ENCODE data around the gene NUDT4. TPM values are rescaled to one million over a fixed set of nuclear protein-coding genes. Genes with fewer than 3 reads are reported as not detected.

Gene NUDT4
- total and polyA plus RNA-seq, 2 of the 13 experiments (the other 11 are each of a cell fraction or from before 2014, with no cell fraction given): 37.3 to 70.1 TPM

- WGBS (ENCODE audit: low lambda C conversion rate): 92% methylated on average over 2 of the region's 2 CpGs
- in situ Hi-C loops (cut with HindIII; ENCODE audit: extremely low pct_ligation_motif_present, low pct_unique_long_range_greater_than_20kb) (loop anchor here (25.0 kb wide), 1 partner anchor 250 kb away; no protein-coding TSS in a partner anchor), intact Hi-C loops (cut with micrococcal nuclease; ENCODE audit: unreplicated experiment) (no loop called here)
- DNase-seq (ENCODE audit: low spot score) (no peak), FAIRE-seq (no peak), ATAC-seq (no peak)
- Histone ChIP-seq H3K27me3 (ENCODE audit: control insufficient read depth in 1 of 2, insufficient read depth in 2 of 2, low read length in 2 of 2) (no peaks in the 10 kb centered on the region), H3K4me1 (ENCODE audit: insufficient read depth, low read length) (peaks cover 33% of the 10 kb centered on the region), H3K36me3 (replicated peaks in 1 of 2; ENCODE audit: control insufficient read depth in 1 of 2, insufficient read depth in 2 of 2, low read length in 2 of 2) (peaks cover 14 to 52% of the 10 kb centered on the region in 2 experiments; a peak in 4 of 5 replicates), H4K20me1 (ENCODE audit: insufficient read depth, low read length) (peaks cover 66% of the 10 kb centered on the region), H3K9ac (ENCODE audit: insufficient read depth, low read depth, low read length) (no peak overlapping the region), H3K4me2 (ENCODE audit: low read depth, low read length) (no peak overlapping the region), H2AFZ (ENCODE audit: low read length) (no peak overlapping the region), H3K27ac (ENCODE audit: extremely low read length, insufficient read depth, low read length) (no peak overlapping the region), H3K4me3 (replicated peaks in 1 of 3; ENCODE audit: insufficient read depth in 1 of 3, low read depth in 2 of 3, low read length in 3 of 3) (no peak overlapping the region), H3K9me3 (ENCODE audit: low read length) (no peaks in the 10 kb centered on the region), H3K79me2 (ENCODE audit: insufficient read depth, low read length) (peaks cover 89% of the 10 kb centered on the region)
- POLR2A ChIA-PET: no interaction called here
- CTCF ChIA-PET (ENCODE audit: low intra/inter-chr PET ratio, low total read pairs): no interaction called here
- no TSS peak for BruUV-seq (replicated peaks)
- TF ChIP-seq ZNF670 (CRISPR knock-in tag; IDR thresholded peaks at IDR 0.05; ENCODE audit: borderline replicate concordance) (no peak), CHCHD3 (CRISPR knock-in tag; IDR thresholded peaks at IDR 0.05) (no peak), ZBTB37 (CRISPR knock-in tag; IDR thresholded peaks at IDR 0.05) (no peak), CENPX (CRISPR knock-in tag; IDR thresholded peaks at IDR 0.05) (no peak), BATF2 (CRISPR knock-in tag; IDR thresholded peaks at IDR 0.05) (no peak), MIER2 (CRISPR knock-in tag; IDR thresholded peaks at IDR 0.05) (no peak), ZZZ3 (CRISPR knock-in tag; IDR thresholded peaks at IDR 0.05; ENCODE audit: borderline replicate concordance) (no peak), ARHGAP35 (CRISPR knock-in tag; IDR thresholded peaks at IDR 0.05; ENCODE audit: borderline replicate concordance) (no peak), CC2D1A (CRISPR knock-in tag; IDR thresholded peaks at IDR 0.05) (no peak), ZBTB42 (CRISPR knock-in tag; IDR thresholded peaks at IDR 0.05) (no peak), TEF (CRISPR knock-in tag; IDR thresholded peaks at IDR 0.05) (no peak), ZNF235 (CRISPR knock-in tag; IDR thresholded peaks at IDR 0.05; ENCODE audit: borderline replicate concordance) (no peak), XRCC5 (optimal IDR thresholded peaks at IDR 0.05; ENCODE audit: low read length) (no peak), ZNF362 (CRISPR knock-in tag; IDR thresholded peaks at IDR 0.05; ENCODE audit: borderline replicate concordance) (no peak), NFE2L1 (CRISPR knock-in tag; IDR thresholded peaks at IDR 0.05; ENCODE audit: borderline replicate concordance) (no peak), ZBTB10 (CRISPR knock-in tag; IDR thresholded peaks at IDR 0.05; ENCODE audit: borderline replicate concordance) (no peak)
Observed at GRCh38 chr12:93387780-93388179, 10.1 kb downstream of the NUDT4 start.

Data from HepG2 (cell line).